Activated T-helper 1 cell treated with Interleukin-2 at 50 U/mL for 16 hours (primary cell): Measurements from ENCODE around the gene TET3.

ENCODE experiments used
- DNase-seq: peaks from one replicate; pipeline ENCODE4 v3.0.0-alpha.2; 2020; ENCODE audit warnings: low read depth

Gene TET3

DNA sequence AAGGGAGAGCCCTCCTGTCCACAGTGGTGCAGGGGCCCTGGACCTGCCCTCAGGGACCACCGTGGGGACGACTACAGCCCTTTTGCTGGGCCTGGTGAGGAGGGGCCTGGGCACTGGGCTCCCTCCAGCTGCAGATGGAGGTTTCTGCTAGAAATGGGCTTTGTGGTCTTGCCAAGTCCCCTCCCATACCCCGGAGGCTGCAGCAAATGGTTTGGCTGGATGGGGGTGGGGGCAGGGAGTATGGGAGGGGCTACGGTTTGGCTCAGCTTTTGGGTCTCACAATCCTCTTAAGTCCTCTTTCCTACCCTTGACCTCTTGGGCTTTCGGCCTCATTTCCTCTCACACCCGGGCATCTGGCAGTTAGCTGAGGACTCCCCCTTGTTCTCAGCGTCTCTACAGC is 21.7 kb downstream of the TET3 start:
- no peak for DNase-seq

GRCh38 chr2:74007121-74007520 is 22.4 kb downstream of the TET3 start:
- no peak for DNase-seq

DNA sequence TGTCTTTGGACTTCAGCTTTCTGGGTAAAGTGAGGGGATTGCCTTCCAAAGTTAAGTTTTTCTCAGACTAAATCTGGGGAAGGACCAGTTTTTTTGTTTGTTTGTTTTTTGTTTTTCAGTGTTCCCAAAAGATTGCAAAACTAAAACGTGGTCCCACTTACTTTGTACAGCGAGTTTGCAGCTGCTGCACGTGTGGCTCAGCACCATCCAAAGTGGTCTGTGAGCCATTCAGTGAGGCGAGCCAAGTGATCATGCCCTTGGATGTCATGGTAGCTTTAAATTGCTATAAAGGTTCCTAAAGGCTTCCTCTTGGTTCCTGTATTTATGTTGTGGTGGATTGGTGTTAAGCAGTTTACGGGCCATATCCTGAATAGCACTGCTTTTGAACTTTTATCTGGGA is 23.0 kb downstream of the TET3 start:
- DNase-seq, result no peak

GRCh38 chr2:74008761-74009395 is 24.2 kb downstream of the TET3 start:
- DNase-seq, result no peak

DNA sequence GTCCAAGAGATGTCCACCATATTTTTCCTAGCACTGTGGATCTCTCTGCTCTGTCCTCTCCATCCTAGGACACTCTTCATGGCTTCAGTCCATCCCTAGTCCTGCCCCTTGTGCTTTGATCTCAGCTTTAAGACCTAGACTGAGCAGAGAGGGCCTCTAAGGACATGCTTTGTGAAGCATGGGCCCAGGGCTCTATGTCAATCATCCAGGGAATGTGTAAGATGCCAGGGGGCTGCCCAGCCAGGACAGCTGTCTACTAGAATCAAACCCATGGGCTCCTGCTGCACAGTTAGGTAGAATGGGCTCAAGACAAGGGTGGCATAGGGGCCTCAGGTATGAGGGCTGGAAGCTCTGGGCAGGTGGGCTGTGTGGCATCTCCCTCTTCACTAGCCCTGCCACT is 24.9 kb downstream of the TET3 start:
- no peak for DNase-seq

- no peak for DNase-seq
Measured at GRCh38 chr2:74010087-74010541, 25.4 kb downstream of the TET3 start.

GRCh38 chr2:74011246-74011645 is 26.5 kb downstream of the TET3 start:
- no peak for DNase-seq

DNA sequence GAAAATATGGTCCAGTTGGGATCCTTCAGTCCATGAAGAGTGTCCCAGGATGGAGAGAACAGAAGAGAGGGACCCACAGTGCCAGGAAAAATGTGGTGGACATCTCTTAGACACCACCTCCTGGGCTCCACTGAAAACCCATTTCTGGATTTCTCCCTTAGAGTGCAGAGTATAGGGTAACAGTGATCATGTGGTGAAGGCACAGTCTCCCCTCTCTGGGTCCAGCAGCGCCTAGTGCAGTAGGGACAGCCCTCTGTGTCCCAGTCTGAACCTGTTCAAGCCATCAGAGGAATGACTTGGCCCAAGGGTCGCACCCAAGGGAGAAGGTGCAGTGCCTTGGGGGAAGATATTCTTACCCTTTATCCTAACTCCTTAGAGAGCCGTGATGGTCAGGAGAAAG is 30.1 kb downstream of the TET3 start:
- no peak for DNase-seq

DNA sequence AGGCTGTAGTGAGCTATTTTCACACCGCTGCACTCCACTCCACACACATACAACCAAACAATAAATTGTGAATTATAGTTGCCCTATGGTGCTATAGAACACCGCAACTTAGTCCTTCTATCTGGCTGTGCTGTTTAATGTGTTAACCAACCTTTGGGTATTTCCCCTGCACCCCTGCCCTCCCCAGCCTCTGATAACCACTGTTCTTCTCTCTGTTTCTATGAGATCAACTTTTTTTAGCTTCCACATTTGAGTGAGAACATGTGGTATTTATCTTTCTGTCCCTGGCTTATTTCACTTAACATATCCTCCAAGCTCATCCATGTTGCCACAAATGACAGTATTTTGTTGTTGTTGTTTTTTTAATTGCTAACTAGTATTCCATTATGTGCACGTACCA is 32.5 kb downstream of the TET3 start:
- no peak for DNase-seq

GRCh38 chr2:74019516-74019915 is 34.8 kb downstream of the TET3 start:
- DNase-seq, result no peak

DNA sequence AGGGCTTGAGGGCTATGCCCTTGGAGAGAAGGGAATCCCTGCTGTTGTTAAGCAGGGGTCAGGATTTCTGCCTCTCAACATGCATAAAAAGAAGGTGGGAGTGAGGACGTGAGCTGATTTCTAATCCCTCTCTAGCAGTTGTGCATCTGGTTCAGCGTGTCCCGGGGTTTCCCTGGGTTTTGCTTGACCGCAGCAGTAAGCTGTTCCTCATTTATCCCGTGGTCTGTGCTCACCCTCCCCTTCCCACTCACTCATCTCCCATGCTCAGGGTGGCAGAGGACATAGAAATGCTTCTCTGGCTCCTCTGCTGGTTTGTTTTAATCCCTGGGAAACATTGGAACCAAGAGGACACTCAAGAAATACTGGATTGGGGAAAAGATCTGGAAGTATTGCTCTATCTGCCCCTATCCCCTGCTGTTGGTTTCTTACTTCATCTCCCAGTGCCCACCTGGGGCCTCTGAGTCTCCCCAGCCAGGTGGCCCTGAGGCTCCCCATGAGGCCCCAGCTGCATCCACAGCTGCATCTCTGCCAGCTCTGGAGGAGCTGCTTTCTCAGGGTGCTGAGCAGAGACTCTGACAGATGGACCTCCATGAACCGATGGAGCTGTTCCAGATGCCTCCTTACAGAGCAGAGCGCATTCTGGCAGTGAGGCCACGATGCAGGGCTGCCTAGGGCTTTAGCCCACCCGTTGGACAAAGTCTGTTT is 36.1 kb downstream of the TET3 start:
- no peak for DNase-seq

- DNase-seq, result no peak
Measured at GRCh38 chr2:74021407-74021755, 36.7 kb downstream of the TET3 start.

DNA sequence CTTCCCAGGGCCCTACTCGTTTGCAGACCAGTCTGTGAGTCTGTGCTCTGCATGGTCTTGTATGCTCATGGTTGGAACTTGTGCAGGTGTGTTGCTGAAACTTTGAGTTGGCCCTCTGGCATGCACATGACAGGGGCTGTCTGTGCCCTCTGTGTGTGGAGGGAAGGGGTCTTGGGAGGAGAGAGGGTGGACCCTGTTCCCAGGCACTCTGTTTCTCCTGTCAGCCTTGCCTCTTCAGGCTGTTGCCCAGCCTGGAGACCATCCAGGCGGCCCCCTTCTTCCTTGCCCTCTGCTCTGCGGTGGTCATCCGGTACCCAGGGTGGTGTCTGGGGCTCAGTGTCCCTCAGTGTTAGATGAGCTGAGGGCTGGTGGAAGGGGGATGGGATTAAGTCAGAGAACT is 39.5 kb downstream of the TET3 start:
- no peak for DNase-seq

- DNase-seq, result no peak
Measured at GRCh38 chr2:74025971-74026612, 41.4 kb downstream of the TET3 start.

- no peak for DNase-seq
Measured at GRCh38 chr2:74026687-74027241, 42.1 kb downstream of the TET3 start.

DNA sequence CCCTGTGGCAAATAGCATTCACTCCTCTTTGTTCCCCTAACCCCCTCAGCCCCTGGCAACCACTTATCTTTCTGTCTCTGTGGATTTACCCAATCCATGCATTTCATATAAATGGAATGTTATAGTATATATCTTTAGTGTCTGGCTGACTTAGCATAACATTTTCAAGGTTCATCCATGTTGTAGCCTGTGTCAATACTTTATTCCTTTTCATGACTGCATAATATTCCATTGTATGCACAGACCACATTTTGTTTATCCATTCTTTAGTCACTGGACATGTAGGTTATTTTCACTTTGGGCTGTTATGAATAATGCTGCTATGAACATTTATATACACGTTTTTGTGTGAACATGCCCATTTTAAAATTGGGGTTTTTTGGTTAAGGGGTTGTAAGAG is 42.8 kb downstream of the TET3 start:
- no peak for DNase-seq

DNA sequence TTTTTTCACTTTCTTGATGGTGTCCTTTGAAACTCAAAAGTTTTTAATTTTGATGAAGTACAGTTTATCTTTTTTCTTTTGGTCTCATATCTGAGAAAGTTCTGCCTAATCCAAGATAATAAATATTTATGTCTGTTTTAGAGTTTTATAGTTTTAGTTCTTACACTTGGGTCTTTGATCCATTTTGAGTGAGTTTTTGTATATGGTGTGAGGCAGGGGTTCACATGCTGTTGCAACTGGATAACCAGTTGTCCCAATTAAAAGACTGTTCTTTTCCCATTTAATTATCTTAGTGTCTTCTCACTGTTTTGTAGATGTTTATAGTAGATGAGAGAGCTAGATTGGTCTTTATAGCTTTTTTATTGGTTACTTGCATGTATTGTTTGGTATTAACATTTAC is 43.6 kb downstream of the TET3 start:
- no peak for DNase-seq

- no peak for DNase-seq
Measured at GRCh38 chr2:74028741-74029140, 44.0 kb downstream of the TET3 start.

GRCh38 chr2:74029714-74030397 is 45.1 kb downstream of the TET3 start:
- no peak for DNase-seq

DNA sequence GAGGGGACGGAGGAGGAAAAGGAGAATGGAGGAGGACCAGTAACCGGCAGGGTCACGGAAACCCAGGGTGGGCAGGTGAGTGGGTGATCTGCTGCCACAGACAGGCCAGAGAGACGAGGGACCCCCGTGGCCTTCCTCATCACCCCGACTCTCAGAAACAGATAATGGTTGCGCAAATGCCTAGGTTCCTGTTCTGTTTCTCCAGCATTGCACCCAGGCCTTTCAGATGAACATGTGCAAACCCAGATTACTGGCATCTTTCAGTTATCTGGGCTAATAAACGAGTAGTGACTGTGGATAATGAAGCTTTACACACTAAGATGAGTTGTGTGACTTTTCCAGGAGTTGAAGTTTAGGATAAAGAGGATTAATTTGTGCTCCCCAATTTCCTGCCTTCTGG is 46.5 kb downstream of the TET3 start:
- no peak for DNase-seq

GRCh38 chr2:74031959-74032287 is 47.2 kb downstream of the TET3 start:
- no peak for DNase-seq

GRCh38 chr2:74033375-74033774 is 48.7 kb downstream of the TET3 start:
- no peak for DNase-seq
